ENCODE measurements around the gene PLEKHH1.

Gene PLEKHH1

DNA sequence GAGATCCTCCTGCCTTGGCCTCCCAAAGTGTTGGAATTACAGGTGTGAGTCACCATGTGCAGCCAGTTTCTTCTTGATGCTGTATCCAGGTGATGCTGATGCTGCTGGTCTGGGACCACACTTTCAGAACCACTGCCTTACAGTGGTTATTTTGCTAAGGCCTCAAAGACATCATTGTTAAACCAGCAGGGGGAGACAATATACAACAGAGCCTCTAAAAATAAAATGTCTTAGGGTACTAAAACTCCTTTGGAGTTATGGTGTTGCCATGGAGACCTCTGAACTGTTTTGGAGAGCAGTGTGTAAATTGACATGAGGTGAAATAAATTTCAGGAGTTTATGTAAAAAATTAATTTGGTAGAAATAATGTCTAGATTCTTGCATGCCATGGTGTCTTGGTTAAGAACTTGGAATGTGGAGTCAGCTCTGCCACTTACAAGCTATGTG, 85.5 kb downstream of the PLEKHH1 start:
- TF ChIP-seq GATA3 (IDR thresholded peaks at IDR 0.05; ENCODE audit: low read depth, low read length): no peak
- no peak for TF ChIP-seq GATA2 (IDR thresholded peaks at IDR 0.05; ENCODE audit: low read depth, low read length)

DNA sequence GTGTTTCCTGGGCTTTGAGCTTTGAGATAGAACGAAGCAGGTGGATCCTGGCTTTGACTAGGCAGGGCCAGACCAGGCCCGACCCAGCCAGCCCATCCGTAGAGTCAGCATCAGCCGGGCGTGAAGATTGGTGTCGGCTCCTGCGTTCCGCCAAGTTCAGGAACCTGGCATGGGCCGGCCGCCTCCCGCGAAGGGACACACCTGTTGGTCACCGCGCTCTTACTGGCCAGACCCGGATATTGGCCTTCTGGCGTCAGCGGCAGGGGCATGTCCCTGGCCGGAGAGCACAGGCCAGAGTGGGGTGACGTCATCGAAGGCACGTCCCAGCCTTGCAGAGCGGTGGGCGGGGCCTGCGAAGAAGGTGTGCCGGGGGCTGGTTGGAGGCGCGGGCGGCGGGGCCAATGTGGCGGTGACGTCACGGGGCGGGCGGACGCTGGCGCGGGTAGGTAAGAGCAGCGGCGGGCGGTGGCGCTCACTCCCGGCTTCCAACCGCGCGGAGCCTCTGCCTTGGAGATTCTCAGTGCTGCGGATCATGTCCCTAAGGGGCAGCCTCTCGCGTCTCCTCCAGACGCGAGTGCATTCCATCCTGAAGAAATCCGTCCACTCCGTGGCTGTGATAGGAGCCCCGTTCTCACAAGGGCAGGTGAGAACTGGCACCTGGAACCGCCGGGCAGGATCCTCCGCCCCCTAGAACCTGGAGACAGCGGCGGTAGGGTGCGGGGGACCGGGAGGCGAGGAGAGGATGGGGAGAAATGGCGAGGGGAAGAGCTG, 86.5 kb downstream of the PLEKHH1 start, which contains the start of gene ARG2:
Gene ARG2, plus strand, starts transcription at position 475 of the 771 bp plus-strand sequence. Its CDS starts 58 bp downstream, at position 533.
- TF ChIP-seq GATA2 (IDR thresholded peaks at IDR 0.05; ENCODE audit: low read depth, low read length) (no peak), GATA3 (IDR thresholded peaks at IDR 0.05; ENCODE audit: low read depth, low read length) (no peak)

DNA sequence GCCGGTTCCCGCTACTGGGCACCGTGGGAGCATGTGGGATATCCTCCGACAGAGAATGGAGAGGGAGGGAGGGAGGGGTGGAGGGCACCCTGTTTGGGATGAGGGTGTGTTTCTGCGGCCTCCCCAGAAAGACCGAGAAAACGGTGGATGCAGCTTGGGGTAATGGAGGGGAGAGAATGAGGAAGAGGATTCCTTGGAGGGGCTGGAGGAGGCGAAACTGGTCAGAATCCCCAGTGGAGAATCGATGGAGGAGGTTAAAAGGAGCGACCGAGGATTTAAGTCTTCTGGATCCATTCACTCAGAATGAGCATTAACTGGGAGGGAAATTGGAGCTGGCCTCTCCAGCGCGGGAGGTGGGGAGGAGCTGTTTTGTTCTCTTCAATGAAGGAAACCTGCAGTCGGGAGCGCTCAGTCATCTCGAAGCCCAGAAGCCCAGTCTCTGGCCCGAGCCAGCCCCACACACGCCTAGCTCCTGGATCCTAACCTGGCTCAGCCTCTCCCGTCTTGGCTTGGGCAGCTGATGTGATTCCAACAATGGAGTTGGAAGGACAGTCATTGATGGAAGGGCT, 87.2 kb downstream of the PLEKHH1 start:
- TF ChIP-seq GATA2 (IDR thresholded peaks at IDR 0.05; ENCODE audit: low read depth, low read length): no peak
- TF ChIP-seq GATA3 (IDR thresholded peaks at IDR 0.05; ENCODE audit: low read depth, low read length): no peak

DNA sequence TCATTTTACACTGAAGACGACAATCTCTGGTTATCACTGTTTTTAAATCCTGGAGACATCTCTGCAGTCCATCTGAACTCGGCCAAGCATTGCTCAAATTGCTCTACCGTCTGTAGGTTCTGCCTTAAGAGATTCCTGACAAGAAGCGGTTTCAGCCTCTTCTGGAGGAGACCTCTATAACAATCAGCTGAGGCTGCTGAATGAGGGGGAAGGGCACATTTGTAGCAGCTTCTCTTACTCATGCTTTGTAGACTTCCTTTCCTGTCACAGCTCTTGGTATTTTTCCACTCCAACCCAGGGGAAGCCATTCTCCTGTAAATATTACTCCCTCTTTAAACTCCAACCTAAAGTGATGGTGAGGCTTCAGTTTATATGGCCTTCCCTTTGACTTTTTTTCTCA, 89.6 kb downstream of the PLEKHH1 start:
- TF ChIP-seq GATA2 (IDR thresholded peaks at IDR 0.05; ENCODE audit: low read depth, low read length): no peak

DNA sequence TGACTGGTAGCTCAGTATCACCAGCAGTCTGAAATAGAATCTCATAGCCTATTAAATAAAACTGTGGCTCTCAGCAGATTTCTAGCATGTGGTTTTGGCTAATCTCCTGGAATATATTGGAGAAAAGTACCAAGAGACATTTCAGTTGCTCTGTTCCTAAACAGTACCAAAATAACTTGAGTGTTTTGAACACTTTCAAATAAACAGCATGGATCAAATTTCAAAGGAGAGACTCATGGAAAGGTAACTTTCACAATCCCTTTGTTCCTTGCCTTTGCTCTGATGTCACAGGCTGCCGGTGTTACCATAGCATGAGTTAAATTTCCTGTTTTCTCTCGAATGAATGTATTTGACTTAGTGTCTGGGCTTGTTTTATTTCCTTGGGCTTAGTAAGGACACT, 90.0 kb downstream of the PLEKHH1 start:
- TF ChIP-seq GATA3 (IDR thresholded peaks at IDR 0.05; ENCODE audit: low read depth, low read length) (no peak), GATA2 (IDR thresholded peaks at IDR 0.05; ENCODE audit: low read depth, low read length) (no peak)

DNA sequence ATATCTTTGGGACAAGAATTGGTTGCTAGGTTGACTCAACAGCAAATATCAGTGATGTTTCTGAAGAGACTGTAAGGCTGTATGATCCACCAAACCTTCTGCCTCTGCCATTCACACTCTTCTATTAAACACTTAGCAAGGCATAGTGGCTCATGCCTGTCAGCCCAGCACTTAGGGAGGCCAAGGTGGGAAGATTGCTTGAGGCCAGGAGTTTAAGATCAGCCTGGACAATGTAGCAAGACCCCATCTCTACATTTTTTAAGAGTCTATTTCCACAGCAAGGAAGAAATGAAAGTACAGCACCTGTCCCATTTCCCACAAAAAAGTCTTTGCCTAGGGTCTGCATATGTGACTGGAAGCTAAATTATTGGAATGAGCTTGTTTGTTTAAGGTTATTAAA, 94.4 kb downstream of the PLEKHH1 start:
- TF ChIP-seq GATA2 (IDR thresholded peaks at IDR 0.05; ENCODE audit: low read depth, low read length): no peak

DNA sequence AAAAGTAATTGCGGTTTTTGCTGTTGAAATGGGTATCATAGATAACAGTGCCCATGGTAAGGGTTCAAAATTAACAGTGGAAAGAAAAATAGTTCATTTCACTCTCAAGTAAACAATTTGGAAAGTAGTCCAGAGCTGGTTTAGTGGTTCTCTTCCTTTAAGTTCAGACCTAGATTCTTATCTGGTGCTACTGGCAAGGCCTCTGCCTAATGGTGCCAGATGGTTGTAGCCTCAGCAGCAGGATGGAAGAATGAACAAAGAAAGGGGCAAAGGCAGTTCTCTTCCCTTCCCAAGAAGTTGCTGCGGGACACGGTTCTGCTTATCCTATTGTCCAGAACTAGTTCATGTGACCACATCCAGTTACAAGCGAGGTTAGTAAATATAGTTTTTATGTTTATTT, 97.1 kb downstream of the PLEKHH1 start:
- TF ChIP-seq GATA2 (IDR thresholded peaks at IDR 0.05; ENCODE audit: low read depth, low read length) (peak; percentile 51; the same call in 1 of the 2 replicates), GATA3 (IDR thresholded peaks at IDR 0.05; ENCODE audit: low read depth, low read length) (peak; percentile 49)

DNA sequence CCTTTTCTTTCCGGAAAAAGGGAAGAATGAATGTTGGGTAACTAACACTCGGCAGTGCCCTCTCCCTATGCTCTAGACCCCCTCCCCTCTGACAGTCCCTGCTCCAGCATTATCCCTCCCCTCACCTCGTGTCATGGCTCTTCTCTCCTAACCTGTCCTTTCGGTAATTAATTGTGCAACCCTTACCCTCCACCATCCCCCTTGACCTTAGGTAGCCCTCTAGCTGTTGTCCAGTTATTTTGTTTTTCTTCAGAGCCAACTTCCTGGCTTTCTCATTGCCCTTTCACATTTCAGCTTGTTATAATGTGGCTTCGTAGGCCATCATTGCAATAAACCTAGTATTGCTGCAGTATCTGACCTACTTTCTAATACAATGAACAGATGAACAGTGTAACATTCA, 97.8 kb downstream of the PLEKHH1 start:
- TF ChIP-seq GATA2 (IDR thresholded peaks at IDR 0.05; ENCODE audit: low read depth, low read length) (no peak), GATA3 (IDR thresholded peaks at IDR 0.05; ENCODE audit: low read depth, low read length) (no peak)

DNA sequence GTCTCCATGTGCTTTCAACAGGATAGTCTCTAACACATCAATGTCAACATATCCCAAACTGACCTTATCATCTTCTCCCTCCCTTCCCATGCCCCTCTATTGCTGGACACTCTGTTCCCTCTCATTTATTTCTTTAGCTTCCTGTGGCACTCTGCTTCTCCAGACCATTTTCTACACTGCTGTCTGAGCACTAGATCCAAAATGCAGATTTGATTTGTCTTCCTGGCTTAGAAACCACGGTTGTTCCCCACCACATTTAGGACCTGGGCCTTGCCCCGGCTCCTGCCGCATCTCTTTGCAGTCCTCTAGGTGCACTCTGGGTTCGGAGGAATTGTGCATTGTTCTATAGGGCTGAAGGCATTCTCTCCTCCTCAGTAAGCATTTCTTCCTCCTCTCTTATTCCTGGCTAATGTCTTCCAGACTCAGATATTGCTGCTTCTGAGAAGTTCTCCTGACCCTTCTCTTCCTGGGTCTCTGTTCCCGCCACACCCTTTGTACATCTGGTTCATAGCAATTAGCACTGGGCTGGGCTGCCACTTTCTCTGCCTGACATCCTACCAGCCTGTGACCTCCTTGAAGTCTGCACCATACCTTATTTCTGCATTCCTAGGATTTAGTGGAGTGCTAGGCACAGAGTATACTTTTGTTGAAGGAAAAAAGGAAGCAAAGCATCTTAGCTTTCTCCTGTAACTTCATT, 100.5 kb downstream of the PLEKHH1 start:
- TF ChIP-seq GATA3 (IDR thresholded peaks at IDR 0.05; ENCODE audit: low read depth, low read length) (no peak), GATA2 (IDR thresholded peaks at IDR 0.05; ENCODE audit: low read depth, low read length) (no peak)

DNA sequence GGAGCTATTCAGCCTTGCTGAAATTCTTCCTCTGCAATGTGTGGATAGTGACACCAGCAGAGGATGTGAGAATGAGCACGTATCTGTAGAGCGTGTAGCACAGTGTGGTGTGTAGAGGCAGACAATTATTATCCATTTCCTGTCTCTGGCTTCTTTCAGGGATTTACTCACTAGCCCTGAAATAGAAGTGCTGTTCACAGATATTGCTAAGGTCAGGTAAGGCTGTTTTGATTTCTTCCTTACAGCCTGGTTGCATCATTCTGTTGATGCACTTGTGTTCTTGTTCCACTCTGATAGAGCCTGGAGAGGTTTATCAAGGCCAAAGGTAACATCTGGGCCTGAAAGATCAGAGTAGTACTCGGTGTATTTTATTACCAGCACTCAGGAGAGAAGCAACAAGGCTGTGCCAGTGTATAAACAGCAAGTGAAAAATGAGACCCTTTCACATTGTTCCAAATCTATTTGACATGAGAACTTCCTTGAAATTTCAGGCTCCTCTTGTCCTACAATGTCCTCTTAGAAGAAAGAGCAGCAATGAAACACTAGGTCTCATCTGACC, 103.3 kb downstream of the PLEKHH1 start:
- TF ChIP-seq GATA3 (IDR thresholded peaks at IDR 0.05; ENCODE audit: low read depth, low read length): no peak
- no peak for TF ChIP-seq GATA2 (IDR thresholded peaks at IDR 0.05; ENCODE audit: low read depth, low read length)

DNA sequence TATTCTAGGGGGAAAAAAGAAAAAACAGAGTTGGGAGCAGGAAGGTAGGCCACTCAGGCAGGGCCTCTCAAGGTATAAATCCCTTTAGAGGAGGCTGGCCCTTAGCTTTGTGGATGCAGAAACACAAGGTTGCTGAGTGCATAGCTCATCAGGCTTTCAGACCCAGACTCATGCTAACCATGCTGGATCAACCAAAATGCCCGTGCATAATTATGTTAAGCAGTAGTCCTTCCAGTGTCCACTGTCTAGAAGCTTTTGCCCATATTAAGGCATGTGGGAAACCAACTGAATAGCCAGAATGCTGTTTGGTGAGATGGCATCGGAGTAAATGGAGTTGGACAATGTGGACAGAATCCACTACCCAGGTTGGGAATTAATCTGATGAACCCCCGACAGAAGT, 105.6 kb downstream of the PLEKHH1 start:
- TF ChIP-seq GATA3 (IDR thresholded peaks at IDR 0.05; ENCODE audit: low read depth, low read length) (no peak), GATA2 (IDR thresholded peaks at IDR 0.05; ENCODE audit: low read depth, low read length) (no peak)
